ENCODE data around the gene ICE2. TPM values are rescaled to one million over a fixed set of nuclear protein-coding genes. Genes with fewer than 3 reads are reported as not detected.

The ICE2 gene
- total and polyA plus RNA-seq, 4 donors = 5.7 to 26.6 (median 16.8) TPM

DNA sequence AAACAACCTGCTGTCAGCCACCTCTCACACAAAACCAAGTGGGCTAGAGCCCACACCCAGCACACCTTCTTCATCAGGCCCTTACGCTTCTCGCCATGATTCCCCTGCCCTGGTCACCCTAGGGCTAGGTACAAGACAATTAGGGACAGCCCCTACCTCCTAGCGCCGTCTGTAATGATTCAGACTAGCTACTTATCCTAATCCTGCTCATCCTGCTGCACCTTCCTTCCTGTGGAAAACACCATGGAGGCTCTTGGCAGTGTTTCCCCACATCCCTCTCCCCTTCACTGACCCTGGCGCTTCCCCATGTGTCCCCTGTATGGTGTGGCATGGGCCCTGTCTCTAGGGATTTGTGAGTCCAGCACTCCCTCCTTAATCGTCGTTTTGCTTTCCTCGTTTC lies 39.6 kb upstream of the ICE2 start:
- Histone ChIP-seq H3K27me3 (ENCODE audit: control insufficient read depth in 4 of 4, insufficient read depth in 4 of 4, low read length in 3 of 4) (no peaks in the 10 kb centered on the region), H3K4me3 (ENCODE audit: low read depth in 1 of 3, low read length in 3 of 3) (no peak overlapping the region), H3K4me1 (ENCODE audit: control insufficient read depth in 4 of 4, insufficient read depth in 4 of 4, low read length in 3 of 4) (no peaks in the 10 kb centered on the region), H3K9me3 (ENCODE audit: control insufficient read depth in 4 of 4, low read length in 3 of 4) (no peaks in the 10 kb centered on the region), H3K27ac (ENCODE audit: low read depth in 1 of 2, low read length in 2 of 2) (no peak overlapping the region), H3K36me3 (ENCODE audit: control insufficient read depth in 4 of 4, insufficient read depth in 3 of 4, low read depth in 1 of 4, low read length in 3 of 4) (peaks cover 7 to 16% (median 12%) of the 10 kb centered on the region in 4 donors), H3K9ac (ENCODE audit: low read depth in 1 of 2, low read length in 2 of 2) (no peak overlapping the region)
- 90% methylated on average over 8 of the region's 8 CpGs for WGBS
- no peak for DNase-seq (ENCODE audit: low spot score)
- TF ChIP-seq RXRA (IDR thresholded peaks at IDR 0.05) = no peak
- no peak for TF ChIP-seq JUND (IDR thresholded peaks at IDR 0.05)
- TF ChIP-seq, protein P1, sequence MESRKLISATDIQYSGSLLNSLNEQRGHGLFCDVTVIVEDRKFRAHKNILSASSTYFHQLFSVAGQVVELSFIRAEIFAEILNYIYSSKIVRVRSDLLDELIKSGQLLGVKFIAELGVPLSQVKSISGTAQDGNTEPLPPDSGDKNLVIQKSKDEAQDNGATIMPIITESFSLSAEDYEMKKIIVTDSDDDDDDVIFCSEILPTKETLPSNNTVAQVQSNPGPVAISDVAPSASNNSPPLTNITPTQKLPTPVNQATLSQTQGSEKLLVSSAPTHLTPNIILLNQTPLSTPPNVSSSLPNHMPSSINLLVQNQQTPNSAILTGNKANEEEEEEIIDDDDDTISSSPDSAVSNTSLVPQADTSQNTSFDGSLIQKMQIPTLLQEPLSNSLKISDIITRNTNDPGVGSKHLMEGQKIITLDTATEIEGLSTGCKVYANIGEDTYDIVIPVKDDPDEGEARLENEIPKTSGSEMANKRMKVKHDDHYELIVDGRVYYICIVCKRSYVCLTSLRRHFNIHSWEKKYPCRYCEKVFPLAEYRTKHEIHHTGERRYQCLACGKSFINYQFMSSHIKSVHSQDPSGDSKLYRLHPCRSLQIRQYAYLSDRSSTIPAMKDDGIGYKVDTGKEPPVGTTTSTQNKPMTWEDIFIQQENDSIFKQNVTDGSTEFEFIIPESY (IDR thresholded peaks at IDR 0.05) = no peak
- TF ChIP-seq RAD21 (IDR thresholded peaks at IDR 0.05) = no peak
- TF ChIP-seq EGR1 (IDR thresholded peaks at IDR 0.05; ENCODE audit: low read depth in 2 of 2) = no peak
- no peak for TF ChIP-seq GABPA (IDR thresholded peaks at IDR 0.05 in 1 of 2, conservative IDR thresholded peaks at IDR 0.05 in 1 of 2)
- no peak for TF ChIP-seq HNF4A (conservative IDR thresholded peaks at IDR 0.05)
- TF ChIP-seq REST (IDR thresholded peaks at IDR 0.05) = no peak
- TF ChIP-seq, protein P2, sequence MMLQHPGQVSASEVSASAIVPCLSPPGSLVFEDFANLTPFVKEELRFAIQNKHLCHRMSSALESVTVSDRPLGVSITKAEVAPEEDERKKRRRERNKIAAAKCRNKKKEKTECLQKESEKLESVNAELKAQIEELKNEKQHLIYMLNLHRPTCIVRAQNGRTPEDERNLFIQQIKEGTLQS (IDR thresholded peaks at IDR 0.05) = no peak
- no peak for TF ChIP-seq FOXA1 (IDR thresholded peaks at IDR 0.05)
- no peak for TF ChIP-seq TAF1 (conservative IDR thresholded peaks at IDR 0.05)
- TF ChIP-seq SP1 (IDR thresholded peaks at IDR 0.05) = no peak
- no peak for TF ChIP-seq YY1 (IDR thresholded peaks at IDR 0.05)
- no peak for TF ChIP-seq MAX (IDR thresholded peaks at IDR 0.05)
- TF ChIP-seq HNF4G (IDR thresholded peaks at IDR 0.05) = no peak
- no peak for TF ChIP-seq CTCF (IDR thresholded peaks at IDR 0.05; ENCODE audit: low read depth, low read length, missing input control)
- no peak for TF ChIP-seq NR2F2 (IDR thresholded peaks at IDR 0.05)
- no peak for TF ChIP-seq FOXA2 (IDR thresholded peaks at IDR 0.05)

All from liver (tissue), 9 donors.